Adrenal gland (tissue), 12 donors: ENCODE measurements around the gene BBS1. TPM values are rescaled to one million over a fixed set of nuclear protein-coding genes. Genes with fewer than 3 reads are reported as not detected.

Experiments used
- DNase-seq, 7 donors: peaks; one replicate each; pipeline ENCODE4 v3.0.0-alpha.2; 2019 to 2020
- H3K27ac ChIP-seq, 5 donors: fragments of 200-600 bp; sonication (generic) in 4 of 5; 1 replicate in 3 of 5; 2 replicates in 2 of 5; pipeline versions ENCODE4 v1.5.1 to v1.8.0; 2016 to 2020; ENCODE audit warnings: mild to moderate bottlenecking in 1 of 5
- H3K27me3 ChIP-seq: fragments of 200-600 bp; 2 replicates; pipeline ENCODE4 v1.8.0; 2021
- H3K36me3 ChIP-seq, 2 donors: fragments of 200-600 bp; replicated peaks in 1 of 2; 1 replicate in 1 of 2; 2 replicates in 1 of 2; pipeline versions ENCODE4 v1.5.1 to v1.8.0; 2018 to 2022
- H3K4me1 ChIP-seq, 2 donors: fragments of 200-600 bp; replicated peaks in 1 of 2; 1 replicate in 1 of 2; 2 replicates in 1 of 2; pipeline versions ENCODE4 v1.5.1 to v1.8.0; 2018 to 2021
- H3K4me3 ChIP-seq, 4 donors: fragments of 200-600 bp; sonication (generic) in 3 of 4; one replicate each; pipeline ENCODE4 v1.5.1; 2016 to 2018
- H3K9me3 ChIP-seq, 3 donors: fragments of 200-600 bp; sonication (generic) in 1 of 3; replicated peaks in 1 of 3; 1 replicate in 2 of 3; 2 replicates in 1 of 3; pipeline versions ENCODE4 v1.5.1 to v1.8.0; 2016 to 2021
- POLR2A ChIP-seq, 2 donors: fragments of 450-650 bp; IDR thresholded peaks; one replicate each; pipeline ENCODE4 v1.6.1; 2017; ENCODE audit warnings: antibody characterized with exemption in 2 of 2, mild to moderate bottlenecking in 2 of 2, moderate library complexity in 1 of 2
- WGBS, 4 donors: extraction: QIAGEN DNeasy Blood & Tissue Kit in 2 of 4; methylation state at CpG; one replicate each; pipeline versions ENCODE4 v1.1.5 to v1.1.7; 2013 to 2017; 5-methylcytosine and 5-hydroxymethylcytosine counted together
- intact Hi-C, 2 donors: fragments of 100-400 bp; cut with DNase I; formaldehyde crosslinking; loops; one replicate each; pipeline versions ENCODE4 v1.14.1 to v1.15.0; 2022 to 2023
- polyA plus RNA-seq, 3 donors: library from polyadenylated mRNA; stranded (reverse); fragments of 200-250 nt in 2 of 3; fragments of 350-450 nt in 1 of 3; fragmentation: Illumina TruSeq in 1 of 3; extraction: RNeasy Lipid Tissue Mini Kit (QIAGEN cat#74804) in 1 of 3; gene quantifications; one replicate each; pipeline ENCODE4 v1.2.3, GENCODE V29; 2013 to 2014
- total RNA-seq, 9 donors: library from RNA; depleted of rRNA in 4 of 9; stranded (reverse); fragments of >200 nt in 4 of 9; fragments of 120-200 nt in 1 of 9; fragmentation: NEBNext Ultra II Directional in 1 of 9; extraction: Animal tissue kit (Norgen Biotek cat#: 25700) in 1 of 9; gene quantifications; one replicate each; pipeline versions ENCODE4 v1.1.0 to v1.2.4, GENCODE V29; 2013 to 2023
- TF ChIP-seq, protein P1 (sequence below), 6 experiments: fragments of 450-650 bp in 4 of 6; fragments of 200-600 bp in 2 of 6; sonication (generic) in 1 of 6; IDR thresholded peaks; 1 replicate in 5 of 6; 2 replicates in 1 of 6; pipeline versions ENCODE4 v1.5.1 to v1.8.0; 2016 to 2021; ENCODE audit warnings: antibody characterized with exemption in 6 of 6, mild to moderate bottlenecking in 2 of 6, moderate library complexity in 1 of 6
- donor health status: healthy with polysubstance abuse.
- donor health status: Bipolar disorder and iron deficiency.
- donor health status: DM: yes; HTN: yes; CAD: no.
- donor health status: DM: no; HTN: no; CAD: no.
- donor health status: DM: no; HTN: no; CAD: no.
- donor health status: DM: yes; HTN: yes; CAD: no.

Gene BBS1
- total and polyA plus RNA-seq, 12 donors, result 24.1 to 132 (median 50.5) TPM

GRCh38 chr11:66477263-66478201 is 32.9 kb upstream of the BBS1 start:
- Histone ChIP-seq H3K9me3 (no peaks in the 10 kb centered on the region), H3K4me3 (no peak overlapping the region), H3K27ac (no peak overlapping the region), H3K27me3 (no peaks in the 10 kb centered on the region), H3K4me1 (peaks cover 8 to 16% of the 10 kb centered on the region in 2 donors), H3K36me3 (peaks cover 0 to 23% of the 10 kb centered on the region in 2 donors)
- intact Hi-C loops, result no loop called here
- TF ChIP-seq, protein P1, sequence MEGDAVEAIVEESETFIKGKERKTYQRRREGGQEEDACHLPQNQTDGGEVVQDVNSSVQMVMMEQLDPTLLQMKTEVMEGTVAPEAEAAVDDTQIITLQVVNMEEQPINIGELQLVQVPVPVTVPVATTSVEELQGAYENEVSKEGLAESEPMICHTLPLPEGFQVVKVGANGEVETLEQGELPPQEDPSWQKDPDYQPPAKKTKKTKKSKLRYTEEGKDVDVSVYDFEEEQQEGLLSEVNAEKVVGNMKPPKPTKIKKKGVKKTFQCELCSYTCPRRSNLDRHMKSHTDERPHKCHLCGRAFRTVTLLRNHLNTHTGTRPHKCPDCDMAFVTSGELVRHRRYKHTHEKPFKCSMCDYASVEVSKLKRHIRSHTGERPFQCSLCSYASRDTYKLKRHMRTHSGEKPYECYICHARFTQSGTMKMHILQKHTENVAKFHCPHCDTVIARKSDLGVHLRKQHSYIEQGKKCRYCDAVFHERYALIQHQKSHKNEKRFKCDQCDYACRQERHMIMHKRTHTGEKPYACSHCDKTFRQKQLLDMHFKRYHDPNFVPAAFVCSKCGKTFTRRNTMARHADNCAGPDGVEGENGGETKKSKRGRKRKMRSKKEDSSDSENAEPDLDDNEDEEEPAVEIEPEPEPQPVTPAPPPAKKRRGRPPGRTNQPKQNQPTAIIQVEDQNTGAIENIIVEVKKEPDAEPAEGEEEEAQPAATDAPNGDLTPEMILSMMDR (IDR thresholded peaks at IDR 0.05), result no peak
- TF ChIP-seq POLR2A (IDR thresholded peaks at IDR 0.05), result no peak
- 85 to 87% (median 87%) methylated on average over 10 to 11 of the region's 11 CpGs for WGBS, 4 donors
- no peak for DNase-seq

DNA sequence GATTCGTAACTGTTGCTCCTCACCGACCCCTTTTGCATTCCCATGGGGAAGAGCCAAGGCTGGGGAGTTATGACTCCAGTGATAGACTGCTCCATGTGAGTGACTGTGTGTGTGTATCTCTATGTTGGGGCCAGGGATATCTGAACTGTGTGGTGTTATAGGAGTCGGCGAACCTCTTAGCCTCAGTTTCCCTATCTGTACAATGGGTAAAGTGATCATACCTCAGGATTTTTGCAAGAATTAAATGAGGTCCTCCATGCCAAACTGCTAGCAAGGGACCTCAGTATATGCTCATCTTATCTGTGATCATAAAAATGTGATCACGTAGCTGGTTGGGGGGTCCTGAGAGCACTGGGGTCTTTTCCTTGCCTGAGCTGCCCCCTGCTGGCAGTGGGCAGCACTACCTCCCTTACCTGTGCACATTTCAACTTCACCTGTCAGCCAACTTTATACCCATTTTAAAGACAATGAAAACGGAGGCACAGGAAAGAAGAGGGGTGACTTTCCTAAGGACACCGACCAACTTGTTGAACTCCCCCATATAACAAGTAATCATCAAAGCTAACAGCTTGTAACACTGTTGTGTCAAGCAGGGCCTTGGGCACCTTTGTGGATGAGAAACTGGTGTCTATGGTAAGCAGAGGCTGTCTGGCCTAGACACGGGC is 31.6 kb upstream of the BBS1 start:
- no peak for DNase-seq
- Histone ChIP-seq H3K27ac (peak overlapping the region in 4 of 5 donors; percentile 93 to 98 (median 94)), H3K4me1 (peaks cover 8 to 16% of the 10 kb centered on the region in 2 donors), H3K4me3 (peak overlapping the region in 2 of 4 donors; percentile 53 to 89), H3K9me3 (no peaks in the 10 kb centered on the region), H3K27me3 (no peaks in the 10 kb centered on the region), H3K36me3 (peaks cover 0 to 10% of the 10 kb centered on the region in 2 donors)
- 47 to 70% (median 49%) methylated on average over 7 to 8 of the region's 8 CpGs for WGBS, 4 donors
- TF ChIP-seq POLR2A (IDR thresholded peaks at IDR 0.05), result no peak
- TF ChIP-seq, protein P1 (IDR thresholded peaks at IDR 0.05), result peak; percentile 32 to 69 (median 62)
- intact Hi-C loops, result no loop called here

GRCh38 chr11:66479394-66480116 is 30.9 kb upstream of the BBS1 start:
- H3K9me3 ChIP-seq, result no peaks in the 10 kb centered on the region
- peak overlapping the region; percentile 70 to 98 (median 94) for H3K27ac ChIP-seq
- H3K27me3 ChIP-seq, result no peaks in the 10 kb centered on the region
- DNase-seq, result peak in 6 of 7 donors; percentile 57 to 76 (median 66)
- 0 to 2% (median 1%) methylated on average over 6 to 34 of the region's 34 CpGs for WGBS, 4 donors
- TF ChIP-seq, protein P1 (IDR thresholded peaks at IDR 0.05), result no peak
- TF ChIP-seq POLR2A (IDR thresholded peaks at IDR 0.05), result no peak
- H3K4me1 ChIP-seq, result peaks cover 8 to 16% of the 10 kb centered on the region in 2 donors
- H3K36me3 ChIP-seq, result peaks cover 0 to 13% of the 10 kb centered on the region in 2 donors
- H3K4me3 ChIP-seq, result peak overlapping the region; percentile 53 to 89 (median 71)
- intact Hi-C loops, result loop anchor here in 1 of 2 donors (10.0 kb wide), 1 partner anchor 65 kb away; the partner anchor contains the start of genes ACTN3 and ZDHHC24
